Mucosa of rectum (tissue), 2 donors: ENCODE results near the gene ILK.

Source experiments
- H3K27ac ChIP-seq, 2 donors: one replicate each; pipeline ENCODE4 v1.7.0; 2013; ENCODE audit warnings: inconsistent platforms in 2 of 2, low read depth in 2 of 2, low read length in 2 of 2
- H3K27me3 ChIP-seq, 2 donors: one replicate each; pipeline ENCODE4 v1.7.0; 2013; ENCODE audit warnings: low read length in 2 of 2; ENCODE audit not compliant: control insufficient read depth in 2 of 2, insufficient read depth in 2 of 2
- H3K36me3 ChIP-seq, 2 donors: one replicate each; pipeline ENCODE4 v1.7.0; 2013; ENCODE audit warnings: low read length in 2 of 2; ENCODE audit not compliant: control insufficient read depth in 2 of 2, insufficient read depth in 2 of 2
- H3K4me1 ChIP-seq, 2 donors: one replicate each; pipeline ENCODE4 v1.7.0; 2013; ENCODE audit warnings: low read length in 2 of 2, mild to moderate bottlenecking in 1 of 2; ENCODE audit not compliant: control insufficient read depth in 2 of 2, insufficient read depth in 2 of 2
- H3K4me3 ChIP-seq, 2 donors: one replicate each; pipeline ENCODE4 v1.7.0; 2013; ENCODE audit warnings: low read length in 2 of 2
- H3K9ac ChIP-seq, 2 donors: one replicate each; pipeline ENCODE4 v1.7.0; 2013; ENCODE audit warnings: low read length in 2 of 2, low read depth in 1 of 2, mild to moderate bottlenecking in 1 of 2
- H3K9me3 ChIP-seq, 2 donors: one replicate each; pipeline ENCODE4 v1.7.0; 2013; ENCODE audit warnings: low read length in 2 of 2; ENCODE audit not compliant: control insufficient read depth in 2 of 2
- donor health status: healthy.
- donor health status: Normal muscosa, but diverticular disease.

Gene ILK

DNA sequence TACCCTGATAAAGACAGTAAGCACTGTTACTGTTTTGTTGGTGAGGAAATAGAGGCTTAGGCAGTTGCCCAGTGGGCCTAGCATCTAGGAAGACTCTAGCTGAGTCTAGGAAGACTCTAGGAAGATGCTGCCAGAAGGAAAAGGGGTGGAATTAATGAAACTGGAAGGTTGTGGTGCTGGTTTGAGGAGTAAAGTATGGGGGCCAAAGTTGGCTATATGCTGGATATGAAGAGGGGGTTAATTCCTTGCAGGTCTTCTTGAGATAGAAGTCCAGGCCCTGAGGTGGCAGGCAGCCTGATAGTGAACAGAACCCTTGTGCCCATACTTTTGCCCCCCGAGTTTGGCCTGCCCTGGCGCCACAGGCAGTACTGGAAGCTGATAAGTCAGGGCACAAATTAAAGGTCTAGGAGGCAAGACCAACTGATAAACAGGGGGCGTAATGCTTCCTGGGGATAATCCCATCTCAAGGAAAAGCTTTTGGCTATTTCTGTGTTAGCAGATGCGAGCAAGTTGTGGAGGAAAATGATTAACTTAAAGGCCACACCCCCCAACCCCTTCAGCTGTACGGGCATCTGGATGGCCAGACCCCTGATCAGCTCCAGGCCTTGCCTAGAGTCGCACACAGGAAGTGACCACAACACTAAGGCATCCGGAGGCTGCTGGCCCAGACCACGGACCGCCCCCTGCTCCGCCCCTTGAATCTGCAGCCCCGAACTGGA lies 3.1 kb downstream of the ILK start:
- H3K4me3 ChIP-seq: peak overlapping the region; percentile 29 to 57
- peaks cover 29 to 36% of the 10 kb centered on the region in 2 donors for H3K36me3 ChIP-seq
- H3K9ac ChIP-seq: peak overlapping the region; percentile 53 to 66
- no peaks in the 10 kb centered on the region for H3K27me3 ChIP-seq
- H3K4me1 ChIP-seq: peaks cover 51 to 57% of the 10 kb centered on the region in 2 donors
- no peaks in the 10 kb centered on the region for H3K9me3 ChIP-seq
- H3K27ac ChIP-seq: peak overlapping the region; percentile 83 to 88

GRCh38 chr11:6607190-6607795 lies 3.7 kb downstream of the ILK start:
- peak overlapping the region; percentile 24 to 53 for H3K9ac ChIP-seq
- H3K4me3 ChIP-seq: peak overlapping the region in 1 of 2 donors; percentile 29
- H3K27ac ChIP-seq: peak overlapping the region; percentile 83 to 88
- no peaks in the 10 kb centered on the region for H3K9me3 ChIP-seq
- peaks cover 28 to 35% of the 10 kb centered on the region in 2 donors for H3K36me3 ChIP-seq
- H3K27me3 ChIP-seq: no peaks in the 10 kb centered on the region
- peaks cover 46 to 51% of the 10 kb centered on the region in 2 donors for H3K4me1 ChIP-seq

DNA sequence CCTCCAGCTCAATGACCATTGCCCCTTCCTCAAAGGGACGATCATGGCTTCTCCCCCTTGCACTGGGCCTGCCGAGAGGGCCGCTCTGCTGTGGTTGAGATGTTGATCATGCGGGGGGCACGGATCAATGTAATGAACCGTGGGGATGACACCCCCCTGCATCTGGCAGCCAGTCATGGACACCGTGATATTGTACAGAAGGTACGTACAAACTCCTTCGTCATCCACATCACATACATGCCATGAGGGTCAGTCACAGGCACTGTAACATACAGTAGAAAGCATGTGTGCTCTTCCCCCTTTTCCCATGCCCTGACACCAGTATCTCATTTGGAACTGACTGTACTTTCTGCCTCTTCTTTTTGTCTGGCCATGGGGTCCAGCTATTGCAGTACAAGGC lies 4.4 kb downstream of the ILK start:
- Histone ChIP-seq H3K4me3 (no peak overlapping the region), H3K27ac (peak overlapping the region; percentile 83 to 88), H3K9me3 (no peaks in the 10 kb centered on the region), H3K9ac (no peak overlapping the region), H3K36me3 (peaks cover 28 to 35% of the 10 kb centered on the region in 2 donors), H3K27me3 (no peaks in the 10 kb centered on the region), H3K4me1 (peaks cover 46 to 51% of the 10 kb centered on the region in 2 donors)

DNA sequence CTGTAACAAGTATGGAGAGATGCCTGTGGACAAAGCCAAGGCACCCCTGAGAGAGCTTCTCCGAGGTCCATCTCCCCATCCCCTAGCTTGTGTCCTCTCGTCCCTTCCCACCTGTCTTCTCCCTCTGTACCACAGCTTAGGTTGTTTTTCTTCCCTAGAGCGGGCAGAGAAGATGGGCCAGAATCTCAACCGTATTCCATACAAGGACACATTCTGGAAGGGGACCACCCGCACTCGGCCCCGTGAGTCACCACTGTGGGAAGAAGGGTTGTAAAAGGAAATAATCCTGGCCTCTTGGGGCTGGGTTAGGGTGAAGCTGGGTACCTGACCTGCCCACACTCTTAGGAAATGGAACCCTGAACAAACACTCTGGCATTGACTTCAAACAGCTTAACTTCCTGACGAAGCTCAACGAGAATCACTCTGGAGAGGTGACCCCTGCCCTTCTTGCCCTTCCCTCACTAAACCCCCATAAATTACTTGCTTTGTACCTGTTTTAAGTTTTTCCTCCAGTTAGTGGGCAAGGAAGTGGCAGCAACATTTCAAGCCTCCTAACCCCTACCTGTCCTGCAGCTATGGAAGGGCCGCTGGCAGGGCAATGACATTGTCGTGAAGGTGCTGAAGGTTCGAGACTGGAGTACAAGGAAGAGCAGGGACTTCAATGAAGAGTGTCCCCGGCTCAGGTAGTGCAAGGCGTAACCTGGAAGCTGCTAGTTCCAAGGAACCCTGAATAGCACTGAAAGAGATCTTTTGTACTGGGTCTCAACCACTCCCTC lies 5.3 kb downstream of the ILK start:
- no peaks in the 10 kb centered on the region for H3K9me3 ChIP-seq
- H3K36me3 ChIP-seq: peaks cover 28 to 35% of the 10 kb centered on the region in 2 donors
- H3K4me1 ChIP-seq: peaks cover 55 to 56% of the 10 kb centered on the region in 2 donors
- H3K9ac ChIP-seq: no peak overlapping the region
- no peak overlapping the region for H3K4me3 ChIP-seq
- H3K27me3 ChIP-seq: no peaks in the 10 kb centered on the region
- peak overlapping the region in 1 of 2 donors; percentile 88 for H3K27ac ChIP-seq

- Histone ChIP-seq H3K4me1 (peaks cover 53 to 54% of the 10 kb centered on the region in 2 donors), H3K36me3 (peaks cover 28 to 40% of the 10 kb centered on the region in 2 donors), H3K9ac (no peak overlapping the region), H3K4me3 (no peak overlapping the region), H3K27me3 (no peaks in the 10 kb centered on the region), H3K9me3 (no peaks in the 10 kb centered on the region), H3K27ac (peak overlapping the region in 1 of 2 donors; percentile 34)
These were observed 6.0 kb downstream of the ILK start for GRCh38 chr11:6609502-6610015.

DNA sequence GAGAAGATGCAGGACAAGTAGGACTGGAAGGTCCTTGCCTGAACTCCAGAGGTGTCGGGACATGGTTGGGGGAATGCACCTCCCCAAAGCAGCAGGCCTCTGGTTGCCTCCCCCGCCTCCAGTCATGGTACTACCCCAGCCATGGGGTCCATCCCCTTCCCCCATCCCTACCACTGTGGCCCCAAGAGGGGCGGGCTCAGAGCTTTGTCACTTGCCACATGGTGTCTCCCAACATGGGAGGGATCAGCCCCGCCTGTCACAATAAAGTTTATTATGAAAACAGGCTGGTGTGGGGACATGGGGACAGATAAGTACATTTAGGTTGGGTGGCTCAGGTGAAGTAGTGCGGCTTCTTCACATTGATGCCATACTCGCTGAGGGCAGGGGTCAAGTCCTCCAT lies 7.0 kb downstream of the ILK start:
- H3K4me3 ChIP-seq: peak overlapping the region in 1 of 2 donors; percentile 94
- H3K27ac ChIP-seq: no peak overlapping the region
- no peaks in the 10 kb centered on the region for H3K9me3 ChIP-seq
- no peaks in the 10 kb centered on the region for H3K27me3 ChIP-seq
- peaks cover 43 to 44% of the 10 kb centered on the region in 2 donors for H3K4me1 ChIP-seq
- H3K36me3 ChIP-seq: peaks cover 36 to 50% of the 10 kb centered on the region in 2 donors
- H3K9ac ChIP-seq: no peak overlapping the region

DNA sequence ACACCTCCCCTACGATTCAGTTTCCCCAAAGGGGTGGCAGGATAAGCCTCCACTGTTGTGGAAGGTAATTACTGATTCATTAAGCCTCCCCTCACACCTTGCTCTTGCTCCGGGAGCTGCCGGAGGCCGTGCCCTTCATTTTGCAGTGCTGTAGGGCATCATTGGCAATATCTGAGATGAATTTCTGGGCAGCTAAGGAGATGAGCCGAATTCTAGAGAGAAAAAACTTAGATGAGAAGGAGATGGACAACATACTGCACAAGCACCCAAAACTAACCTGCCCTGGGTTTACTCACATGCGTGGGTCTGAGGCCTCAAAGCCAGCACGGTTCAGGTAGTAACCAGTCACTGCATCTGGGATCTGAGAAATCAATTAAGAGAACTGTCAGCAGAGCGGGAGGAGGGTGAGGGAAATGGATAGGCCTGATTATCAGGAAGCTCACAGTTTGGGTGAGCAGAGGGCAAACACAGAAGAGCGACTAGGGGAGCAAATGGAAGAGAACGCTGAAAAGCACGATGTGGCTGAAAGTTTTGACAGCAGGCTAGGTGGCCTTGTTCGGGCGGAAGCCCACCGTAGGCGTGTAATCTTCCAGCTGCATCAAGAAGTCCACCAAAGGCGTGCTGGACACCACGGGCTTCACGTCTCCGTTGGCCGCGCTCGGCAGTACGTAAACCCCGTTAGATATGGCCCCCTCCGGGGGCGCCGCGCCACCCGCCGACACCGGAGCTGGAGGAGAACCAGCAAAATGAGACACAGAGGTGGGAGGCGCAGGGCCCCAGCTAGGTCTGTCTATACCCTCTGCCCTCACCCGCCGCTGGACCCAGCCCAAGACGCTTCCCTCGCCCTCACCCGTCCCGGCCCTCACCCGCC lies 7.8 kb downstream of the ILK start:
- Histone ChIP-seq H3K27ac (peak overlapping the region; percentile 88 to 100), H3K4me1 (peaks cover 39 to 42% of the 10 kb centered on the region in 2 donors), H3K9me3 (no peaks in the 10 kb centered on the region), H3K27me3 (no peaks in the 10 kb centered on the region), H3K4me3 (peak overlapping the region; percentile 87 to 94), H3K36me3 (peaks cover 40 to 54% of the 10 kb centered on the region in 2 donors), H3K9ac (peak overlapping the region; percentile 93 to 100)

DNA sequence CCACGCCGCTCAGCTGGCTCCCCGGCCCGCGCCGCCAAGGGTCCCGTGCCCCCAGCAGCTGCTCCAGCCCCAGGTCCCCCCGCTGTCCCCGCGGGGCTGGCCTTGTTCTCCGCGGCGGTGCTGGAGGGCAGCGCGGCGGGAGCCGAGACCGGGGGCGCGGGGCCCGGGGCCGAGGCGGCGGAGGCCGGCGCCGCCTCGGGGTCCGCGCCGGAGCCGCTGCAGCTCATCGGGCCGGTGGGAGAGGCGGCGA lies 8.3 kb downstream of the ILK start:
- Histone ChIP-seq H3K36me3 (peaks cover 42 to 56% of the 10 kb centered on the region in 2 donors), H3K4me3 (peak overlapping the region; percentile 87 to 94), H3K9ac (peak overlapping the region; percentile 93 to 100), H3K9me3 (no peaks in the 10 kb centered on the region), H3K27me3 (no peaks in the 10 kb centered on the region), H3K4me1 (peaks cover 33 to 38% of the 10 kb centered on the region in 2 donors), H3K27ac (peak overlapping the region; percentile 88 to 100)

DNA sequence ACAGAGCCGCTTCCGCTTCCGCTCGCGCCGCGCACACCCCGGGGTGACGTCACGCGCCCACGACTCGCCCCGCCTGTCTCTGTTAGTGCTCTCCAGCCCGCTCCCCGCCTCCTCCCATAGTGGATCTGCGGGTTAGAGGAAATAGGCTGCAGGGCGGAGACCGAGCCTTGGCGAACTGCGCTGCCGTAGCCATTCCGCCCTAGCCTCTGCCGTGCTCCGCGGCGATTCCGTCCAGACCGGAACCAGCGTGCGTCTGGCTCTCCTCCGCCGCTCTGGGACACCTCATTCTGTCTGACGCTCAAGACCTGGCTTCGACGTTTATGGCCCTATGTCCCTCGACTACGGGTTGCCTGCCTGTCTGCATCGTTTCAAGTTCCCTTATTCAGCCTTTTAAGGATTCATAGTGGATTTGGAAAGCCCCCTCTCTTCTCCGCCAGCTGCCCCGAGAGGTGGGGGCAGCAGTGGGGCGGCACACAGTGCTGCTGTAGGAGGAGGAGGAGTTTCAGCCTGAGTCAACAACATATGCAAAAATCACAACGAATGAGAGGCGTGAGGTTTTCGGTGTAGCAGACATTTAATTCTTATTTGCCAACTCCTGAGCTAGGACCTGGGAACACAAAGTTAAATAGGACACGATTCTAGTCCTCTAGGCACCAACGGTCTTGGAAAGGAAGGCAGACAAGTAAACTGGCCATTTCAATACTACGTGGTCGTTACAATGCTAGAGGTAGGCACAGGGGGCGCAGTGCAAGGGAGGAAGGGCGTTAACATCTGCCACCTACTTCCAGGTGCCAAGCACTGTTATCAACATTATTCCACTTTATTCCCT lies 8.9 kb downstream of the ILK start, which contains the start of gene TAF10:
Gene TAF10 (minus strand): TSS at position 4 of the 829 bp plus-strand sequence. CDS start 27 bp downstream, outside the sequence.
- Histone ChIP-seq H3K9me3 (no peaks in the 10 kb centered on the region), H3K27ac (peak within 1 kb of the TSS; percentile 100), H3K4me3 (peak within 1 kb of the TSS; percentile 87 to 94), H3K27me3 (no peaks in the 10 kb centered on the region), H3K9ac (peak within 1 kb of the TSS; percentile 93 to 100), H3K36me3 (peaks cover 43 to 61% of the 10 kb centered on the region in 2 donors), H3K4me1 (peaks cover 31 to 40% of the 10 kb centered on the region in 2 donors)
